WTC11 (cell line): Measurements from ENCODE around the gene UTF1. TPM values are rescaled to one million over a fixed set of nuclear protein-coding genes. Genes with fewer than 3 reads are reported as not detected.

Experiments
- ATAC-seq: fragments of 200-7000 bp; cut with Tn5 transposase; 2 replicates; pipeline ENCODE4 v1.10.0; 2021; ENCODE audit warnings: mild to moderate bottlenecking, moderate library complexity
- CTCF ChIA-PET: fragments of 300-600 bp; sonication (Branson Sonifier 250); formaldehyde crosslinking; loops from one replicate; lab custom pipeline; 2021; ENCODE audit warnings: antibody characterized with exemption; lab: Charles Lee
- POLR2A ChIA-PET: fragments of 350-600 bp; sonication (Branson Sonifier 250); formaldehyde crosslinking; loops from one replicate; lab custom pipeline; 2021; ENCODE audit warnings: antibody characterized with exemption; lab: Charles Lee
- DNase-seq: peaks from one replicate; pipeline ENCODE4 v3.0.0; 2021; ENCODE audit warnings: low spot score
- H3K27ac Mint-ChIP-seq: 2 replicates; pipeline ENCODE4 v1.8.0; 2021; ENCODE audit warnings: mixed read lengths
- H3K27me3 Mint-ChIP-seq: 2 replicates; pipeline ENCODE4 v1.8.0; 2021; ENCODE audit warnings: low read depth, mild to moderate bottlenecking, moderate library complexity, mixed read lengths
- H3K36me3 Mint-ChIP-seq: 2 replicates; pipeline ENCODE4 v1.8.0; 2021; ENCODE audit warnings: mixed read lengths
- H3K4me1 Mint-ChIP-seq: 2 replicates; pipeline ENCODE4 v1.8.0; 2022; ENCODE audit warnings: mixed read lengths
- H3K4me3 Mint-ChIP-seq: 2 replicates; pipeline ENCODE4 v1.8.0; 2021; ENCODE audit warnings: mild to moderate bottlenecking, moderate library complexity, mixed read lengths
- H3K9me3 Mint-ChIP-seq: 2 replicates; pipeline ENCODE4 v1.8.0; 2021; ENCODE audit warnings: mixed read lengths
- ATF1 ChIP-seq: sonication (generic); formaldehyde crosslinking; IDR thresholded peaks from 2 replicates; pipeline ENCODE4 v1.8.1; 2023; ENCODE audit warnings: mild to moderate bottlenecking, moderate library complexity, missing genetic modification reagents
- ATF2 ChIP-seq: sonication (generic); formaldehyde crosslinking; IDR thresholded peaks from 2 replicates; pipeline ENCODE4 v1.8.1; 2022; ENCODE audit warnings: low read depth, missing genetic modification reagents, borderline replicate concordance
- CTCF ChIP-seq: fragments of 200-600 bp; IDR thresholded peaks from 2 replicates; pipeline ENCODE4 v1.8.0; 2022; ENCODE audit warnings: antibody characterized with exemption
- GRHL2 ChIP-seq: fragments of 250-450 bp; sonication (Bioruptor Pico); IDR thresholded peaks from 2 replicates; pipeline ENCODE4 v1.8.0; 2022; ENCODE audit warnings: mild to moderate bottlenecking, moderate library complexity; ENCODE audit not compliant: insufficient replicate concordance, severe bottlenecking
- IRF2 ChIP-seq: sonication (generic); formaldehyde crosslinking; IDR thresholded peaks from 2 replicates; pipeline ENCODE4 v1.8.0; 2022; ENCODE audit warnings: low read depth, missing genetic modification reagents, borderline replicate concordance
- NFE2L1 ChIP-seq: sonication (generic); formaldehyde crosslinking; IDR thresholded peaks from 2 replicates; pipeline ENCODE4 v1.8.1; 2023; ENCODE audit warnings: missing genetic modification reagents
- NFYB ChIP-seq: sonication (generic); formaldehyde crosslinking; conservative IDR thresholded peaks from 2 replicates; pipeline ENCODE4 v1.8.0; 2022; ENCODE audit warnings: low read depth, missing genetic modification reagents
- OVOL2 ChIP-seq: fragments of 250-450 bp; sonication (Bioruptor Pico); IDR thresholded peaks from 2 replicates; pipeline ENCODE4 v1.9.0; 2021; ENCODE audit warnings: mild to moderate bottlenecking, borderline replicate concordance
- PRRX2 ChIP-seq: fragments of 250-450 bp; sonication (Bioruptor Pico); IDR thresholded peaks from 2 replicates; pipeline ENCODE4 v1.8.0; 2021; ENCODE audit warnings: mild to moderate bottlenecking
- RELA ChIP-seq: sonication (generic); formaldehyde crosslinking; IDR thresholded peaks from 2 replicates; pipeline ENCODE4 v1.8.1; 2022; ENCODE audit warnings: missing genetic modification reagents, mild to moderate bottlenecking, borderline replicate concordance
- RORB ChIP-seq: fragments of 250-450 bp; sonication (Bioruptor Pico); IDR thresholded peaks from 2 replicates; pipeline ENCODE4 v1.9.0; 2021; ENCODE audit warnings: mild to moderate bottlenecking
- SOX15 ChIP-seq: fragments of 250-450 bp; sonication (Bioruptor Pico); IDR thresholded peaks from 2 replicates; pipeline ENCODE4 v1.9.0; 2021; ENCODE audit warnings: mild to moderate bottlenecking
- ZBTB21 ChIP-seq: sonication (generic); formaldehyde crosslinking; IDR thresholded peaks from 2 replicates; pipeline ENCODE4 v1.8.1; 2023; ENCODE audit warnings: mild to moderate bottlenecking, missing genetic modification reagents, borderline replicate concordance
- ZNF263 ChIP-seq: sonication (generic); formaldehyde crosslinking; IDR thresholded peaks from 2 replicates; pipeline ENCODE4 v1.8.1; 2022; ENCODE audit warnings: low read depth, mild to moderate bottlenecking, moderate library complexity, missing genetic modification reagents
- ZNF416 ChIP-seq: fragments of 250-450 bp; sonication (Bioruptor Pico); IDR thresholded peaks from 2 replicates; pipeline ENCODE4 v1.9.0; 2021; ENCODE audit warnings: mild to moderate bottlenecking, inconsistent platforms
- total RNA-seq: library from RNA; stranded (reverse); gene quantifications from 3 replicates; pipeline ENCODE4 v1.2.3, GENCODE V29; 2021
- TF ChIP-seq, protein P1 (sequence below): sonication (generic); formaldehyde crosslinking; IDR thresholded peaks from 2 replicates; pipeline ENCODE4 v1.8.1; 2023; ENCODE audit warnings: mild to moderate bottlenecking, missing genetic modification reagents
- TF ChIP-seq, protein P2 (sequence below): fragments of 250-450 bp; sonication (Bioruptor Pico); IDR thresholded peaks from 2 replicates; pipeline ENCODE4 v1.9.0; 2021; ENCODE audit warnings: mild to moderate bottlenecking
- TF ChIP-seq, protein P3 (sequence below): sonication (generic); formaldehyde crosslinking; IDR thresholded peaks from 2 replicates; pipeline ENCODE4 v1.8.1; 2023; ENCODE audit warnings: mild to moderate bottlenecking, missing genetic modification reagents, borderline replicate concordance
- TF ChIP-seq, protein P4 (sequence below): sonication (generic); formaldehyde crosslinking; IDR thresholded peaks from 2 replicates; pipeline ENCODE4 v1.8.1; 2023; ENCODE audit warnings: mild to moderate bottlenecking, missing genetic modification reagents, moderate library complexity
- TF ChIP-seq, protein P5 (sequence below): sonication (generic); formaldehyde crosslinking; IDR thresholded peaks from 2 replicates; pipeline ENCODE4 v1.8.1; 2023; ENCODE audit warnings: mild to moderate bottlenecking, missing genetic modification reagents, moderate library complexity
- TF ChIP-seq, protein P6 (sequence below): fragments of 250-450 bp; sonication (Bioruptor Pico); IDR thresholded peaks from 2 replicates; pipeline ENCODE4 v1.8.0; 2021; ENCODE audit warnings: mild to moderate bottlenecking

The UTF1 gene
- total RNA-seq, 1 experiment from 2014 or later, result 196 TPM

DNA sequence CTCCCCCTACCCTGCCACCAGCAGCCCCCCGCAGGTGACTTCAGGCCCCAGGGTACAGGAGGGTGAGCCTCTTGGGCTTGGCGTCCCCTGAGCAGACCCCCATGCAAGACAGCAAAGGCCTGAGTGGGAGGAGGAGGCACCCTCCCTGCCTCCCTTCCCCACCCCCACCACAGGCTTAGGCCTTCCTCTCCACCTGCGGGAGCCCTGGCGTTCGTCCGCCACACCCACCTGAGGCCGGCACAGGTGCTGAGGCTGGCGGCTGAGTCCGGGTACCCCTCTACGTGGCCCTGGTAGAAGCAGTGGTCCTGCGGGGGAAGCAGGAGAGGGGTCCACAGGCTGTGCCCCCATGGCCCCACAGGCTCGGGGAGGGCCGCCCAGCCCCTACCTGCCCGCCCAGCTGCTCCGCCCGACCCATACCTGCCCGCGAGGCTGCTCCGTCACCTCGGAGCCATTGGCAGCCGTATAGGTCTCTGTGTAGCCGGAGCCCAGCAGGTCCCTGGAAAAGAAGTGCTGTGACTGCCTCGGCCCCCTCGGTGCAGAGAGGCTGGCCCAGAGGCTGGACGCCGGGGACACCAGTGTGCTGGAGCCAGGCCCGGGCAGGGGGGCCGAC lies 43.6 kb downstream of the UTF1 start (continued):
- TF ChIP-seq, protein P1, sequence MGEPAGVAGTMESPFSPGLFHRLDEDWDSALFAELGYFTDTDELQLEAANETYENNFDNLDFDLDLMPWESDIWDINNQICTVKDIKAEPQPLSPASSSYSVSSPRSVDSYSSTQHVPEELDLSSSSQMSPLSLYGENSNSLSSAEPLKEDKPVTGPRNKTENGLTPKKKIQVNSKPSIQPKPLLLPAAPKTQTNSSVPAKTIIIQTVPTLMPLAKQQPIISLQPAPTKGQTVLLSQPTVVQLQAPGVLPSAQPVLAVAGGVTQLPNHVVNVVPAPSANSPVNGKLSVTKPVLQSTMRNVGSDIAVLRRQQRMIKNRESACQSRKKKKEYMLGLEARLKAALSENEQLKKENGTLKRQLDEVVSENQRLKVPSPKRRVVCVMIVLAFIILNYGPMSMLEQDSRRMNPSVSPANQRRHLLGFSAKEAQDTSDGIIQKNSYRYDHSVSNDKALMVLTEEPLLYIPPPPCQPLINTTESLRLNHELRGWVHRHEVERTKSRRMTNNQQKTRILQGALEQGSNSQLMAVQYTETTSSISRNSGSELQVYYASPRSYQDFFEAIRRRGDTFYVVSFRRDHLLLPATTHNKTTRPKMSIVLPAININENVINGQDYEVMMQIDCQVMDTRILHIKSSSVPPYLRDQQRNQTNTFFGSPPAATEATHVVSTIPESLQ, result no peak
- TF ChIP-seq ZNF416 (CRISPR knock-in tag), result no peak
- TF ChIP-seq ATF2, result no peak
- TF ChIP-seq, protein P2, sequence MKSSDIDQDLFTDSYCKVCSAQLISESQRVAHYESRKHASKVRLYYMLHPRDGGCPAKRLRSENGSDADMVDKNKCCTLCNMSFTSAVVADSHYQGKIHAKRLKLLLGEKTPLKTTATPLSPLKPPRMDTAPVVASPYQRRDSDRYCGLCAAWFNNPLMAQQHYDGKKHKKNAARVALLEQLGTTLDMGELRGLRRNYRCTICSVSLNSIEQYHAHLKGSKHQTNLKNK (CRISPR knock-in tag), result no peak
- TF ChIP-seq, protein P3, sequence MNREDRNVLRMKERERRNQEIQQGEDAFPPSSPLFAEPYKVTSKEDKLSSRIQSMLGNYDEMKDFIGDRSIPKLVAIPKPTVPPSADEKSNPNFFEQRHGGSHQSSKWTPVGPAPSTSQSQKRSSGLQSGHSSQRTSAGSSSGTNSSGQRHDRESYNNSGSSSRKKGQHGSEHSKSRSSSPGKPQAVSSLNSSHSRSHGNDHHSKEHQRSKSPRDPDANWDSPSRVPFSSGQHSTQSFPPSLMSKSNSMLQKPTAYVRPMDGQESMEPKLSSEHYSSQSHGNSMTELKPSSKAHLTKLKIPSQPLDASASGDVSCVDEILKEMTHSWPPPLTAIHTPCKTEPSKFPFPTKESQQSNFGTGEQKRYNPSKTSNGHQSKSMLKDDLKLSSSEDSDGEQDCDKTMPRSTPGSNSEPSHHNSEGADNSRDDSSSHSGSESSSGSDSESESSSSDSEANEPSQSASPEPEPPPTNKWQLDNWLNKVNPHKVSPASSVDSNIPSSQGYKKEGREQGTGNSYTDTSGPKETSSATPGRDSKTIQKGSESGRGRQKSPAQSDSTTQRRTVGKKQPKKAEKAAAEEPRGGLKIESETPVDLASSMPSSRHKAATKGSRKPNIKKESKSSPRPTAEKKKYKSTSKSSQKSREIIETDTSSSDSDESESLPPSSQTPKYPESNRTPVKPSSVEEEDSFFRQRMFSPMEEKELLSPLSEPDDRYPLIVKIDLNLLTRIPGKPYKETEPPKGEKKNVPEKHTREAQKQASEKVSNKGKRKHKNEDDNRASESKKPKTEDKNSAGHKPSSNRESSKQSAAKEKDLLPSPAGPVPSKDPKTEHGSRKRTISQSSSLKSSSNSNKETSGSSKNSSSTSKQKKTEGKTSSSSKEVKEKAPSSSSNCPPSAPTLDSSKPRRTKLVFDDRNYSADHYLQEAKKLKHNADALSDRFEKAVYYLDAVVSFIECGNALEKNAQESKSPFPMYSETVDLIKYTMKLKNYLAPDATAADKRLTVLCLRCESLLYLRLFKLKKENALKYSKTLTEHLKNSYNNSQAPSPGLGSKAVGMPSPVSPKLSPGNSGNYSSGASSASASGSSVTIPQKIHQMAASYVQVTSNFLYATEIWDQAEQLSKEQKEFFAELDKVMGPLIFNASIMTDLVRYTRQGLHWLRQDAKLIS (CRISPR knock-in tag), result no peak
- no peak for TF ChIP-seq ATF1
- TF ChIP-seq, protein P4, sequence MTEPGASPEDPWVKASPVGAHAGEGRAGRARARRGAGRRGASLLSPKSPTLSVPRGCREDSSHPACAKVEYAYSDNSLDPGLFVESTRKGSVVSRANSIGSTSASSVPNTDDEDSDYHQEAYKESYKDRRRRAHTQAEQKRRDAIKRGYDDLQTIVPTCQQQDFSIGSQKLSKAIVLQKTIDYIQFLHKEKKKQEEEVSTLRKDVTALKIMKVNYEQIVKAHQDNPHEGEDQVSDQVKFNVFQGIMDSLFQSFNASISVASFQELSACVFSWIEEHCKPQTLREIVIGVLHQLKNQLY (CRISPR knock-in tag), result no peak

DNA sequence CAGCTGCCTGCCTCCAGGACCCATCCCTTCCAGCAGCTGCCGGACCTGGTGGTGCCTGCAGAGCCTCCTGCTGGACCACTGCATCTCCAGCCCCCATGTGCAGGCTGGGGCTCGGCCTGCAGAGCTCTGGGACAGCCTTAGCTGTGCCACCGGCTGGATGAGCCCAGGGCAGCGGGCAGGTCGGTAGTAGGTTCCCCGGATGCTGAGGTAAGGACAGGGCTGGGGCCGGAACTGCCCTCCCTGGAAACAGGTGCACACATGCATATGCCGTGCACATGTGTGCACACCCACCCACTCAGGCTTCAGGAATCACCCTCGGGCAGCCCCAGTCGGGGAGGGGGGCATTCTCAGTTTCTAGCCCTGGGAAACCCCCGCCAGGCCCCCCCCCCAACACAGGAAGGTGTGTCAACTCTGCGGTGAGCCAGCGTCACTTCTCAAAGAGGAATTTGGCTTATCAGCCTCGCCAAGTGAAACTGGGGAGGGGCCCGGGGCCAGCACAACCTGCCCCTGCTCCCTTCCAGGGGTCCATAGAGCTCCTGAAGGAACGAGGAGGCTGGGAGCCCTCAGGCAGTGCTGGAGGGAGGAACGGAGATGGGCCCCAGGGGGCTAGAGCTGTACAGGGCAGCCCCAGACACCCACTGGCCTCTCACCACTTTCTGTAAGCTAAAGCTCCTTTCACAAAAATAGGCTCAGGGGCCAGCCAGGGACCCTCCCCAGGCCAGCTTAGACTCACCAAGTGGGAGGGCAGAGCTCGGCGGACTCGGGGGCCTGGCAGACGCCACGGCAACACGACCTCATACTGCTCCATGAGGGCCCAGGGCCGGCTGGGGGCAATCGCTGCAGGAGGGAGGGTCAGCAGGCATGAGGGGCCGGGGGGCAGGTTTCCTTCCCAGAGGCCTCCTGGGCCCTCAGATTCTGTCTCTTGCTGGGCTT lies 45.0 kb downstream of the UTF1 start:
- H3K4me3 Mint-ChIP-seq, result no peak overlapping the region
- ChIA-PET POLR2A (no interaction called here), CTCF (interaction anchor here (0.6 to 2.6 kb wide), 12 partner anchors 8 to 474 kb away, joined by 3 to 23 read pairs (median 5); no protein-coding TSS in a partner anchor)
- peaks cover 6% of the 10 kb centered on the region; the same call in 1 of the 2 replicates for H3K4me1 Mint-ChIP-seq
- no peak overlapping the region for H3K27ac Mint-ChIP-seq
- H3K36me3 Mint-ChIP-seq, result no peaks in the 10 kb centered on the region
- DNase-seq (no peak), ATAC-seq (no peak)
- H3K27me3 Mint-ChIP-seq, result no peaks in the 10 kb centered on the region
- no peaks in the 10 kb centered on the region for H3K9me3 Mint-ChIP-seq
- TF ChIP-seq SOX15 (no peak), IRF2 (CRISPR knock-in tag) (no peak), CTCF (no peak), RORB (CRISPR knock-in tag) (no peak), PRRX2 (CRISPR knock-in tag) (no peak), NFYB (CRISPR knock-in tag) (no peak), RELA (no peak), OVOL2 (CRISPR knock-in tag) (no peak), ZBTB21 (no peak), ZNF263 (no peak), GRHL2 (no peak), NFE2L1 (no peak)
- TF ChIP-seq, protein P5, sequence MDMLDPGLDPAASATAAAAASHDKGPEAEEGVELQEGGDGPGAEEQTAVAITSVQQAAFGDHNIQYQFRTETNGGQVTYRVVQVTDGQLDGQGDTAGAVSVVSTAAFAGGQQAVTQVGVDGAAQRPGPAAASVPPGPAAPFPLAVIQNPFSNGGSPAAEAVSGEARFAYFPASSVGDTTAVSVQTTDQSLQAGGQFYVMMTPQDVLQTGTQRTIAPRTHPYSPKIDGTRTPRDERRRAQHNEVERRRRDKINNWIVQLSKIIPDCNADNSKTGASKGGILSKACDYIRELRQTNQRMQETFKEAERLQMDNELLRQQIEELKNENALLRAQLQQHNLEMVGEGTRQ, result no peak
- TF ChIP-seq, protein P4 (CRISPR knock-in tag), result no peak
- TF ChIP-seq, protein P6, sequence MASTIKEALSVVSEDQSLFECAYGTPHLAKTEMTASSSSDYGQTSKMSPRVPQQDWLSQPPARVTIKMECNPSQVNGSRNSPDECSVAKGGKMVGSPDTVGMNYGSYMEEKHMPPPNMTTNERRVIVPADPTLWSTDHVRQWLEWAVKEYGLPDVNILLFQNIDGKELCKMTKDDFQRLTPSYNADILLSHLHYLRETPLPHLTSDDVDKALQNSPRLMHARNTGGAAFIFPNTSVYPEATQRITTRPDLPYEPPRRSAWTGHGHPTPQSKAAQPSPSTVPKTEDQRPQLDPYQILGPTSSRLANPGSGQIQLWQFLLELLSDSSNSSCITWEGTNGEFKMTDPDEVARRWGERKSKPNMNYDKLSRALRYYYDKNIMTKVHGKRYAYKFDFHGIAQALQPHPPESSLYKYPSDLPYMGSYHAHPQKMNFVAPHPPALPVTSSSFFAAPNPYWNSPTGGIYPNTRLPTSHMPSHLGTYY (CRISPR knock-in tag), result no peak
